Astrocyte of the spinal cord (primary cell): ENCODE data around the gene C3orf18.

Source experiments
- DNase-seq: peaks from one replicate; pipeline ENCODE4 v3.0.0; 2011; ENCODE audit warnings: low read depth, low spot score
- H3K4me3 ChIP-seq: 2 replicates; pipeline ENCODE4 v1.5.1; 2011; ENCODE audit warnings: low read depth, mild to moderate bottlenecking, low read length, moderate library complexity
- in situ Hi-C: cut with HindIII; loops from 2 replicates; pipeline ENCODE4 v1.10.0; 2017; ENCODE audit warnings: low sequenced_read_pairs
- TF ChIP-seq, protein P1 (sequence below): IDR thresholded peaks from 2 replicates; pipeline ENCODE4 v1.5.1; 2012; ENCODE audit warnings: low read depth, mild to moderate bottlenecking, low read length, inconsistent platforms

C3orf18 gene

GRCh38 chr3:50571486-50571885 lies 3.9 kb upstream of the C3orf18 start:
- no peak overlapping the region for H3K4me3 ChIP-seq
- in situ Hi-C loops: no loop called here

DNA sequence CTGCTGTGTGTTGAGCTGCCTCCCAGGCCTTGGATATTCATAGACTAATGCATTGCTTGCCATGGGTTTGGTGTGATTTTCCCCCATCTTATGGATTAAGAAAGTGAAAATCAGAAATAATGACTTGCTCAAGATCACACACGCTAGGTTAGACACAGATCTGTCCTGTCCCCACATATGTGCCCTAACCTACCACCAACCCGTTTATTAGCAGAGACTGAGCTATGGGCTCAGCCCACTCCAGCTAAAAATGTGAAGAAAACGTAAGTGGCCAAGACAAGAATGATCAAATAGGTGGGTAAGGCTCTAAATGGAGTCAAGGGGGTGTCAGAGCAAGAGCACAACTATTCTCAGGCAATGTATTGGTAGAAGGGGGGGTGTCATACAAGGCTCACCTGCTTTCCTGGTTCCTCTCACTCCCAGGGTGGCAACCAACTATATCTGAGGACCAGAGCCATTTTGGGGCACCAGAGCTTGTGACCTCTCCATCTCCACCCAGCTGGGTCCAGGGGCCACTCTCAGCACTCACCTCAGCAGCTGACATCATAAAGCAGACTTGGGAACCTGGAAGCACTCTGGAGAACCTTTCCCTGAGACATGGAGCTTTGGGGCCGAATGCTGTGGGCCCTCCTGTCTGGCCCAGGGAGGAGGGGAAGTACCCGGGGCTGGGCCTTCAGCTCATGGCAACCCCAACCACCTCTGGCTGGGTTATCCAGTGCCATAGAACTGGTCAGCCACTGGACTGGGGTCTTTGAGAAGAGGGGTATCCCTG lies 3.1 kb upstream of the C3orf18 start:
- DNase-seq: no peak
- peak overlapping the region; percentile 77 for H3K4me3 ChIP-seq

More at GRCh38 chr3:50571486-50571885, 3.9 kb upstream of the C3orf18 start:
- TF ChIP-seq, protein P1, sequence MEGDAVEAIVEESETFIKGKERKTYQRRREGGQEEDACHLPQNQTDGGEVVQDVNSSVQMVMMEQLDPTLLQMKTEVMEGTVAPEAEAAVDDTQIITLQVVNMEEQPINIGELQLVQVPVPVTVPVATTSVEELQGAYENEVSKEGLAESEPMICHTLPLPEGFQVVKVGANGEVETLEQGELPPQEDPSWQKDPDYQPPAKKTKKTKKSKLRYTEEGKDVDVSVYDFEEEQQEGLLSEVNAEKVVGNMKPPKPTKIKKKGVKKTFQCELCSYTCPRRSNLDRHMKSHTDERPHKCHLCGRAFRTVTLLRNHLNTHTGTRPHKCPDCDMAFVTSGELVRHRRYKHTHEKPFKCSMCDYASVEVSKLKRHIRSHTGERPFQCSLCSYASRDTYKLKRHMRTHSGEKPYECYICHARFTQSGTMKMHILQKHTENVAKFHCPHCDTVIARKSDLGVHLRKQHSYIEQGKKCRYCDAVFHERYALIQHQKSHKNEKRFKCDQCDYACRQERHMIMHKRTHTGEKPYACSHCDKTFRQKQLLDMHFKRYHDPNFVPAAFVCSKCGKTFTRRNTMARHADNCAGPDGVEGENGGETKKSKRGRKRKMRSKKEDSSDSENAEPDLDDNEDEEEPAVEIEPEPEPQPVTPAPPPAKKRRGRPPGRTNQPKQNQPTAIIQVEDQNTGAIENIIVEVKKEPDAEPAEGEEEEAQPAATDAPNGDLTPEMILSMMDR: no peak
- no peak for DNase-seq

GRCh38 chr3:50568947-50569749 lies 1.6 kb upstream of the C3orf18 start, which contains the start of gene HEMK1:
TSS of gene HEMK1 (plus strand) at chr3:50569522. CDS start at chr3:50571105, 1,583 bp downstream.
- in situ Hi-C loops: no loop called here
- TF ChIP-seq, protein P1: no peak
- H3K4me3 ChIP-seq: peak within 1 kb of the TSS; percentile 77
- DNase-seq: peak; percentile 96

More for the DNA sequence above, 3.1 kb upstream of the C3orf18 start:
- in situ Hi-C loops: no loop called here
- TF ChIP-seq, protein P1: no peak

- TF ChIP-seq, protein P1: no peak
- H3K4me3 ChIP-seq: peak overlapping the region; percentile 49
- in situ Hi-C loops: no loop called here
- DNase-seq: no peak
Observed at GRCh38 chr3:50567011-50567385, 549 bp downstream of the C3orf18 start.

- in situ Hi-C loops: no loop called here
- no peak overlapping the region for H3K4me3 ChIP-seq
- TF ChIP-seq, protein P1: no peak
- no peak for DNase-seq
Observed at GRCh38 chr3:50564321-50564720, 3.2 kb downstream of the C3orf18 start.

DNA sequence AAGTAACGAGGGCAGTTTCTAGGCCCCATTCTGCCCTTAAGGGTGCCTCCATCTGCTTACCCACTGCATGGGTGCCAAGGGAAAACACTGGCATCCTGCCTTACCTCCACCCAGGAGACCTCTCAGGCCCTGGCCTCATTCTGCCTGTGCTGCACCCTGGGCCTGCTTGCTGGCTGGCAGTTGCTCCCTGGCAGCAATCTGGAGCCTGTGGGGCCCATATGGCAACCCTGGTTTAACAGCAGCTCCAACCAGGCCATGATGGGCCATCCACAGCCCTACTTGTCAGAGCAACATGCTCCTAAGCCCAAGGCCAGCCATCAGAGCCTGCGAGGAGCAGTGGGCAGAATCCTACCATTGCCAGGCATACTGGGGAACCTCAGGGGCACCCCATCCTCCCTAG lies 3.7 kb downstream of the C3orf18 start:
- TF ChIP-seq, protein P1: no peak
- in situ Hi-C loops: no loop called here

More for the DNA sequence above, 3.7 kb downstream of the C3orf18 start:
- DNase-seq: no peak
- H3K4me3 ChIP-seq: no peak overlapping the region
